IPS-11a (cell line): ENCODE results near the gene TEX2.
"Not testable (repeated sequence)": the region's sequence is repeated elsewhere in the genome, so short reads cannot be mapped to it uniquely, and the experiment has no call there.

Experiments
- H3K4me3 ChIP-seq: one replicate; pipeline ENCODE4 v1.5.1; 2013; ENCODE audit warnings: low read depth, low read length, control low read depth

The TEX2 gene

GRCh38 chr17:64240261-64240740, 22.8 kb downstream of the TEX2 start:
- no peak overlapping the region for H3K4me3 ChIP-seq

GRCh38 chr17:64238449-64238848, 24.6 kb downstream of the TEX2 start:
- H3K4me3 ChIP-seq, result not testable (repeated sequence)

GRCh38 chr17:64236827-64237403, 26.1 kb downstream of the TEX2 start:
- no peak overlapping the region for H3K4me3 ChIP-seq

GRCh38 chr17:64234961-64235360, 28.1 kb downstream of the TEX2 start:
- no peak overlapping the region for H3K4me3 ChIP-seq

GRCh38 chr17:64232466-64233262, 30.4 kb downstream of the TEX2 start:
- H3K4me3 ChIP-seq, result no peak overlapping the region

- no peak overlapping the region for H3K4me3 ChIP-seq
Measured at GRCh38 chr17:64231567-64232141, 31.4 kb downstream of the TEX2 start.

GRCh38 chr17:64230791-64231408, 32.2 kb downstream of the TEX2 start:
- H3K4me3 ChIP-seq, result no peak overlapping the region

- H3K4me3 ChIP-seq, result no peak overlapping the region
Measured at GRCh38 chr17:64229815-64230728, 33.0 kb downstream of the TEX2 start.

GRCh38 chr17:64226132-64226531, 36.9 kb downstream of the TEX2 start:
- no peak overlapping the region for H3K4me3 ChIP-seq

- H3K4me3 ChIP-seq, result no peak overlapping the region
Measured at GRCh38 chr17:64225410-64225809, 37.6 kb downstream of the TEX2 start.

- H3K4me3 ChIP-seq, result no peak overlapping the region
Measured at GRCh38 chr17:64223931-64224629, 39.0 kb downstream of the TEX2 start.

GRCh38 chr17:64223283-64223682, 39.8 kb downstream of the TEX2 start:
- no peak overlapping the region for H3K4me3 ChIP-seq

- H3K4me3 ChIP-seq, result no peak overlapping the region
Measured at GRCh38 chr17:64221679-64222078, 41.4 kb downstream of the TEX2 start.

- H3K4me3 ChIP-seq, result not testable (repeated sequence)
Measured at GRCh38 chr17:64220604-64221003, 42.5 kb downstream of the TEX2 start.

GRCh38 chr17:64219571-64219970, 43.5 kb downstream of the TEX2 start:
- H3K4me3 ChIP-seq, result no peak overlapping the region

- H3K4me3 ChIP-seq, result no peak overlapping the region
Measured at GRCh38 chr17:64218066-64218465, 45.0 kb downstream of the TEX2 start.

- no peak overlapping the region for H3K4me3 ChIP-seq
Measured at GRCh38 chr17:64217249-64217691, 45.8 kb downstream of the TEX2 start.

- H3K4me3 ChIP-seq, result no peak overlapping the region
Measured at GRCh38 chr17:64216338-64217248, 46.5 kb downstream of the TEX2 start.

GRCh38 chr17:64216000-64216337, 47.1 kb downstream of the TEX2 start:
- H3K4me3 ChIP-seq, result no peak overlapping the region
